GM12891 (cell line): ENCODE results near the gene GPC4.

ENCODE experiments used
- POLR2A ChIP-seq: IDR thresholded peaks from 2 replicates; pipeline ENCODE4 v1.6.1; 2011; ENCODE audit warnings: low read depth, low read length, control low read depth
- POLR2AphosphoS5 ChIP-seq: IDR thresholded peaks from 2 replicates; pipeline ENCODE4 v1.6.1; 2011; ENCODE audit warnings: low read depth, low read length, control low read depth
- POU2F2 ChIP-seq: IDR thresholded peaks from 2 replicates; pipeline ENCODE4 v1.6.1; 2011; ENCODE audit warnings: low read depth, mild to moderate bottlenecking, control low read depth, low read length, moderate library complexity
- SPI1 ChIP-seq: IDR thresholded peaks from 2 replicates; pipeline ENCODE4 v1.6.1; 2011; ENCODE audit warnings: low read depth, low read length, control low read depth
- TAF1 ChIP-seq: IDR thresholded peaks from 2 replicates; pipeline ENCODE4 v1.6.1; 2011; ENCODE audit warnings: low read depth, low read length, control low read depth

DNA sequence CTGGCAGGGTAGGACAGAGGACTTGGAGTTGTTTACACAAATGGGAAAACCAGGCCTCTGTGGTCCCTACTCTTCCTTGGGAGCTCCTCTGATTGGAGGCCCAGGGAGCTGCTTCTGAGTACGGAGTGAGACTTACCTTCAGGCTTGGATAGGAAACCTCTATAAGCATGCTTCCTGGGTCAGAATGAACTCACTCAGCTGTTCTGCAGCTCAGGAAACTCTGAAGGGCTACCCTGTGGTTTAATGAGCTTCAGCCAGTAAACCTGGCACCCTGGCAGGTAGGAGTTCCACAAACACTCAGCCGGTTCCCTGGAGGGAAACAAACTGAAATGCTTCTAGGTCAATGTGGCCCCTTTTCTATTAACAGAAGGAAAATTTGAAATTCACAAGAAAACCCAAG lies 146.1 kb downstream of the GPC4 start:
- no peak for TF ChIP-seq POLR2A
- TF ChIP-seq POLR2AphosphoS5 = no peak
- no peak for TF ChIP-seq POU2F2
- no peak for TF ChIP-seq SPI1
- no peak for TF ChIP-seq TAF1
